ENCODE measurements around the gene LCN2. TPM values are rescaled to one million over a fixed set of nuclear protein-coding genes. Genes with fewer than 3 reads are reported as not detected.
A peak's percentile ranks its signal among the peaks of the same experiment; 100 is the strongest.

LCN2 gene
- total and polyA plus RNA-seq, 9 of the 15 experiments (the other 6 are each of a cell fraction or from before 2014, with no cell fraction given) = 0.10 to 1.2 (median 0.44) TPM; not detected in 1

DNA sequence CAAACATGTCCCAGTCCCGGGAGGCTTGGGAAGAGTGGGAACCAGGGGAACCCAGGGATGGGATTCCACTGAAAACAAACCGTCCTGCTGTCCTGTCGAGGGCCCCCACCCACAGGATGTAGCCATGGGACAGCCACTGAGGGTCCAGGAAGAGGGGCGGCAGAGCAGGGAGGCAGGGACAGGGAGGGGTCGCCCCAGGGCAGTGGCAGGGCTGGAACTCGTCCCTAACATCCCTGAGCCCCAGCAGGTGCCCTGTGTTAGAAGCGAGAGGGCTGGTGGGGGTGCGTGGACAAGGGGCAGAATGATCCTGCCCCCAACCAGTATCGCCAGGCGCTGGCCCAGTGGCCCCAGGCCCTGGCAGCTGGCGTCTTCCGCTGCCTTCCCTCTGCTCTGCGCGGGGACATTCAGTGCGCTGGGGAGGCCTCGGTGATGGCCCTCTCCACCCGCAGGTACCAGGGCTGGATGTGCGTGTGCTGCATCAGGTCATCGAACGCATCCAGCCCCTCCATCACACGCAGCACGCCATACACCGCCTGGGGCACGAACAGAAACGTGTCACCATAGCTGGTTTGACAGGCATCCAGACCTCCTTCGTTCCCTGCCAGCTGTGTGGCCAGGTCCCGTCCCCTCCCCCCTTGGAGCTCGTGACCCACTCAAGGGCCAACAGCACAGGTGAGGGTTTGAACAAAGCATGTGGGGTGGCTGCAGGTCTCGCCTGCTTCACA is 28.4 kb upstream of the LCN2 start:
- no TSS peak for BruUV-seq (replicated peaks)
- in situ Hi-C loops (cut with MboI) (no loop called here), intact Hi-C loops (cut with micrococcal nuclease) (loop anchor here (10.0 kb wide), 2 partner anchors 74 to 154 kb away; partner anchors contain the start of genes CIZ1, GOLGA2 and SWI5)
- ATAC-seq (no peak), DNase-seq (ENCODE audit: extremely low read depth in 1 of 4, low spot score in 3 of 4) (no peak), FAIRE-seq (no peak)
- no peak overlapping the region for H2AFZ ChIP-seq (ENCODE audit: low read depth, low read length)
- no peak overlapping the region for H3K27ac ChIP-seq (ENCODE audit: extremely low read depth, low read depth, low read length)
- H3K36me3 ChIP-seq (ENCODE audit: control insufficient read depth, insufficient read depth, low read length) = peaks cover 62% of the 10 kb centered on the region
- no peak overlapping the region for H3K4me2 ChIP-seq (ENCODE audit: insufficient read depth, low read length)
- H4K20me1 ChIP-seq (replicated peaks; ENCODE audit: control insufficient read depth, insufficient read depth, low read length) = peaks cover 3% of the 10 kb centered on the region; the same call in 1 of the 2 replicates
- peaks cover 18 to 60% of the 10 kb centered on the region in 2 experiments for H3K4me1 ChIP-seq (replicated peaks in 1 of 2; ENCODE audit: control insufficient read depth in 2 of 2, insufficient read depth in 2 of 2, low read length in 2 of 2)
- H3K9ac ChIP-seq (ENCODE audit: insufficient read depth in 1 of 2, low read depth in 2 of 2, low read length in 2 of 2) = no peak overlapping the region
- ChIA-PET CTCF (ENCODE audit: low intra/inter-chr PET ratio) (no interaction called here), POLR2A (interaction anchor here (0.6 to 0.7 kb wide), 2 partner anchors 40 to 173 kb away, joined by 3 to 4 read pairs; no protein-coding TSS in a partner anchor)
- no peak overlapping the region for H3K4me3 ChIP-seq
- H3K79me2 ChIP-seq (ENCODE audit: control insufficient read depth, insufficient read depth, low read length) = peaks cover 17% of the 10 kb centered on the region
- H3K27me3 ChIP-seq (ENCODE audit: control insufficient read depth in 2 of 2, insufficient read depth in 2 of 2, low read length in 2 of 2) = no peaks in the 10 kb centered on the region
- H3K9me3 ChIP-seq (replicated peaks; ENCODE audit: control insufficient read depth, insufficient read depth, low read depth, low read length) = no peaks in the 10 kb centered on the region; the same call in 1 of the 2 replicates
- H3K9me1 ChIP-seq (ENCODE audit: control insufficient read depth, insufficient read depth, low read length) = no peaks in the 10 kb centered on the region
- 87% methylated on average over 25 of the region's 29 CpGs for WGBS (ENCODE audit: insufficient coverage, low coverage, missing lambda C conversion rate)
- TF ChIP-seq EWSR1 (IDR thresholded peaks at IDR 0.05; ENCODE audit: borderline replicate concordance, low read depth, partially characterized antibody) = no peak
- TF ChIP-seq PBX2 (CRISPR knock-in tag; IDR thresholded peaks at IDR 0.05; ENCODE audit: low read depth) = no peak
- TF ChIP-seq PBX2 (tag; conservative IDR thresholded peaks at IDR 0.05; ENCODE audit: low read depth) = no peak
- TF ChIP-seq POLR2G (IDR thresholded peaks at IDR 0.05; ENCODE audit: low read depth, low read length) = peak; percentile 60
- TF ChIP-seq FOSL1 (tag; conservative IDR thresholded peaks at IDR 0.05) = no peak
- TF ChIP-seq KAT2B (IDR thresholded peaks at IDR 0.05; ENCODE audit: low read depth, low read length) = no peak
- TF ChIP-seq, protein P1, sequence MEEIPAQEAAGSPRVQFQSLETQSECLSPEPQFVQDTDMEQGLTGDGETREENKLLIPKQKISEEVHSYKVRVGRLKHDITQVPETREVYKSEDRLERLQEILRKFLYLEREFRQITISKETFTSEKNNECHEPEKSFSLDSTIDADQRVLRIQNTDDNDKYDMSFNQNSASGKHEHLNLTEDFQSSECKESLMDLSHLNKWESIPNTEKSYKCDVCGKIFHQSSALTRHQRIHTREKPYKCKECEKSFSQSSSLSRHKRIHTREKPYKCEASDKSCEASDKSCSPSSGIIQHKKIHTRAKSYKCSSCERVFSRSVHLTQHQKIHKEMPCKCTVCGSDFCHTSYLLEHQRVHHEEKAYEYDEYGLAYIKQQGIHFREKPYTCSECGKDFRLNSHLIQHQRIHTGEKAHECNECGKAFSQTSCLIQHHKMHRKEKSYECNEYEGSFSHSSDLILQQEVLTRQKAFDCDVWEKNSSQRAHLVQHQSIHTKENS (CRISPR knock-in tag; IDR thresholded peaks at IDR 0.05) = no peak
- 0 out of 2 replicates have a peak, but pooled peaks have one; percentile 10 for TF ChIP-seq SUPT5H (IDR thresholded peaks at IDR 0.05)
- no peak for TF ChIP-seq STAT5B (CRISPR knock-in tag; IDR thresholded peaks at IDR 0.05)
- 0 out of 2 replicates have a peak, but pooled peaks have one; percentile 36 for TF ChIP-seq POLR2AphosphoS5 (IDR thresholded peaks at IDR 0.05; ENCODE audit: control insufficient read depth, insufficient read depth, low read depth, low read length)
- TF ChIP-seq FOXJ3 (CRISPR knock-in tag; IDR thresholded peaks at IDR 0.05) = no peak
- no peak for TF ChIP-seq MXI1 (IDR thresholded peaks at IDR 0.05; ENCODE audit: low read depth, low read length)
- no peak for TF ChIP-seq TFE3 (CRISPR knock-in tag; IDR thresholded peaks at IDR 0.05)
- TF ChIP-seq RBM22 (IDR thresholded peaks at IDR 0.05; ENCODE audit: low read depth, low read length, poor library complexity, severe bottlenecking) = peak; percentile 18
- TF ChIP-seq L3MBTL2 (IDR thresholded peaks at IDR 0.05) = no peak
- TF ChIP-seq RBFOX2 (IDR thresholded peaks at IDR 0.05; ENCODE audit: low read depth, low read length) = peak; percentile 52; the same call in 1 of the 2 replicates
- no peak for TF ChIP-seq HDAC6 (IDR thresholded peaks at IDR 0.05; ENCODE audit: low read depth, low read length)
